Right atrium auricular region (tissue), 2 donors: Measurements from ENCODE around the gene AWAT2. TPM values are rescaled to one million over a fixed set of nuclear protein-coding genes. Genes with fewer than 3 reads are reported as not detected.

ENCODE experiments used
- DNase-seq: peaks from one replicate; pipeline ENCODE4 v3.0.0-alpha.2; 2019; ENCODE audit warnings: low spot score
- H3K27ac ChIP-seq, 2 donors: fragments of 200-600 bp; sonication (generic); 1 replicate in 1 of 2; 2 replicates in 1 of 2; pipeline ENCODE4 v1.5.1; 2016 to 2019
- H3K27me3 ChIP-seq, 2 donors: fragments of 200-600 bp; sonication (generic); one replicate each; pipeline versions ENCODE4 v1.5.1 to v1.6.0; 2017 to 2019
- H3K36me3 ChIP-seq: fragments of 200-600 bp; sonication (generic); one replicate; pipeline ENCODE4 v1.5.1; 2016
- H3K4me1 ChIP-seq, 2 donors: fragments of 200-600 bp; sonication (generic); one replicate each; pipeline versions ENCODE4 v1.5.1 to v1.6.0; 2017 to 2019
- H3K4me3 ChIP-seq, 2 donors: fragments of 200-600 bp; sonication (generic); 1 replicate in 1 of 2; 2 replicates in 1 of 2; pipeline ENCODE4 v1.5.1; 2017 to 2019; ENCODE audit warnings: mild to moderate bottlenecking in 1 of 2, moderate library complexity in 1 of 2
- H3K9me3 ChIP-seq, 2 donors: fragments of 200-600 bp; sonication (generic); one replicate each; pipeline ENCODE4 v1.5.1; 2019
- CTCF ChIP-seq, 2 donors: fragments of 200-600 bp; sonication (generic); IDR thresholded peaks; one replicate each; pipeline ENCODE4 v1.5.1; 2019; ENCODE audit warnings: antibody characterized with exemption in 2 of 2
- total RNA-seq, 2 donors: library from RNA; depleted of rRNA; stranded (reverse); fragments of >200 nt; gene quantifications; one replicate each; pipeline ENCODE4 v1.1.0, GENCODE V29; 2016

AWAT2 gene
- total RNA-seq, 2 donors from 2014 or later, result not detected

- TF ChIP-seq CTCF (IDR thresholded peaks at IDR 0.05), result no peak
- Histone ChIP-seq H3K4me3 (no peak overlapping the region), H3K4me1 (no peaks in the 10 kb centered on the region)
Observed at GRCh38 chrX:70066646-70067045, 16.9 kb upstream of the AWAT2 start.

GRCh38 chrX:70062961-70063550 lies 13.3 kb upstream of the AWAT2 start:
- no peaks in the 10 kb centered on the region for H3K9me3 ChIP-seq
- no peaks in the 10 kb centered on the region for H3K27me3 ChIP-seq
- H3K27ac ChIP-seq, result no peak overlapping the region
- H3K4me3 ChIP-seq, result no peak overlapping the region
- TF ChIP-seq CTCF (IDR thresholded peaks at IDR 0.05), result no peak
- H3K36me3 ChIP-seq, result no peaks in the 10 kb centered on the region
- peak; percentile 42 for DNase-seq
- no peaks in the 10 kb centered on the region for H3K4me1 ChIP-seq

More at GRCh38 chrX:70066646-70067045, 16.9 kb upstream of the AWAT2 start:
- Histone ChIP-seq H3K27ac (no peak overlapping the region), H3K36me3 (no peaks in the 10 kb centered on the region), H3K27me3 (no peaks in the 10 kb centered on the region), H3K9me3 (no peaks in the 10 kb centered on the region)
- no peak for DNase-seq

- DNase-seq, result peak; percentile 11
- Histone ChIP-seq H3K9me3 (no peaks in the 10 kb centered on the region), H3K27ac (no peak within 1 kb of the TSS), H3K36me3 (no peaks in the 10 kb centered on the region), H3K4me3 (no peak within 1 kb of the TSS), H3K27me3 (no peaks in the 10 kb centered on the region), H3K4me1 (no peaks in the 10 kb centered on the region)
- TF ChIP-seq CTCF (IDR thresholded peaks at IDR 0.05), result no peak
Observed at GRCh38 chrX:70062076-70062475, 12.3 kb upstream of the AWAT2 start, which contains the start of gene OTUD6A. Gene OTUD6A, plus strand, starts transcription at chrX:70062457. Its CDS starts 68 bp downstream, at chrX:70062525.

GRCh38 chrX:70054391-70054790 lies 4.7 kb upstream of the AWAT2 start:
- DNase-seq, result no peak
- H3K9me3 ChIP-seq, result no peaks in the 10 kb centered on the region
- TF ChIP-seq CTCF (IDR thresholded peaks at IDR 0.05), result no peak
- H3K36me3 ChIP-seq, result no peaks in the 10 kb centered on the region
- H3K27me3 ChIP-seq, result no peaks in the 10 kb centered on the region
- H3K4me1 ChIP-seq, result no peaks in the 10 kb centered on the region
- H3K4me3 ChIP-seq, result no peak overlapping the region
- no peak overlapping the region for H3K27ac ChIP-seq

- DNase-seq, result no peak
- Histone ChIP-seq H3K36me3 (no peaks in the 10 kb centered on the region), H3K4me1 (no peaks in the 10 kb centered on the region), H3K27me3 (no peaks in the 10 kb centered on the region), H3K4me3 (no peak overlapping the region), H3K27ac (no peak overlapping the region), H3K9me3 (no peaks in the 10 kb centered on the region)
- TF ChIP-seq CTCF (IDR thresholded peaks at IDR 0.05), result no peak
Observed at GRCh38 chrX:70052895-70053615, 3.3 kb upstream of the AWAT2 start.
